Fibroblast of the aortic adventitia (primary cell): ENCODE data around the gene CLC. TPM values are rescaled to one million over a fixed set of nuclear protein-coding genes. Genes with fewer than 3 reads are reported as not detected.

ENCODE experiments used
- DNase-seq: peaks from one replicate; pipeline ENCODE4 v3.0.0-alpha.2; 2010; ENCODE audit warnings: low read depth
- H3K4me3 ChIP-seq: 2 replicates; pipeline ENCODE4 v1.5.1; 2011; ENCODE audit warnings: low read depth, mild to moderate bottlenecking, control low read depth, low read length, moderate library complexity
- small RNA-seq: library from RNA; depleted of rRNA; stranded (forward); fragments of <200 nt; gene quantifications from one replicate; pipeline ENCODE3, GENCODE V24; 2012
- total RNA-seq: library from RNA; depleted of rRNA; stranded (reverse); fragments of >200 nt; gene quantifications from 2 replicates; pipeline ENCODE4 v1.2.3, GENCODE V29; 2012; ENCODE audit warnings: low replicate concordance
- TF ChIP-seq, protein P1 (sequence below): IDR thresholded peaks from 2 replicates; pipeline ENCODE4 v1.5.1; 2011; ENCODE audit warnings: mild to moderate bottlenecking, low read length, control low read depth, inconsistent platforms; ENCODE audit not compliant: insufficient read depth

Gene CLC
- total RNA-seq, 1 donor, result not detected

DNA sequence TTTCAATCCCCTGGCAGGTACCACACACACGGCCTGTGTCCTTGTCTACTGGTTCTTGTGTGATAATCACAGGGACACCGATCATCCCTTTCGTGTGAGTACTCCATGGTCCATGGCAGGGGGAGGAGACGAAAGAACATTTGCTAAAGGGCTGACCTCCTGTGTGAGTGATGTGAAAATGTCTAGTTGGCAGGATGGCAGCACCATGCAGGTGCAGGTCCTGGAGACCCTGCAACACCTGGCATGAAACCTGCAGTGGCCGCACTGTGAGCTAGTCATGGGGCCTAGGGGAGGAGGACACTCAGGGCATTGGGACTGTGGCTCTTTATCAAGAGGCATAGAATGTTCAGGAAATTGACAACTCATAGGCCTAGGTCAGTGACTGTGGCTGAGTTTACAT is 56.4 kb downstream of the CLC start:
- TF ChIP-seq, protein P1, sequence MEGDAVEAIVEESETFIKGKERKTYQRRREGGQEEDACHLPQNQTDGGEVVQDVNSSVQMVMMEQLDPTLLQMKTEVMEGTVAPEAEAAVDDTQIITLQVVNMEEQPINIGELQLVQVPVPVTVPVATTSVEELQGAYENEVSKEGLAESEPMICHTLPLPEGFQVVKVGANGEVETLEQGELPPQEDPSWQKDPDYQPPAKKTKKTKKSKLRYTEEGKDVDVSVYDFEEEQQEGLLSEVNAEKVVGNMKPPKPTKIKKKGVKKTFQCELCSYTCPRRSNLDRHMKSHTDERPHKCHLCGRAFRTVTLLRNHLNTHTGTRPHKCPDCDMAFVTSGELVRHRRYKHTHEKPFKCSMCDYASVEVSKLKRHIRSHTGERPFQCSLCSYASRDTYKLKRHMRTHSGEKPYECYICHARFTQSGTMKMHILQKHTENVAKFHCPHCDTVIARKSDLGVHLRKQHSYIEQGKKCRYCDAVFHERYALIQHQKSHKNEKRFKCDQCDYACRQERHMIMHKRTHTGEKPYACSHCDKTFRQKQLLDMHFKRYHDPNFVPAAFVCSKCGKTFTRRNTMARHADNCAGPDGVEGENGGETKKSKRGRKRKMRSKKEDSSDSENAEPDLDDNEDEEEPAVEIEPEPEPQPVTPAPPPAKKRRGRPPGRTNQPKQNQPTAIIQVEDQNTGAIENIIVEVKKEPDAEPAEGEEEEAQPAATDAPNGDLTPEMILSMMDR, result no peak
- H3K4me3 ChIP-seq, result no peak overlapping the region
- DNase-seq, result no peak

Small RNA genes within 50 kb of the gene (small RNA-seq; reads per million reads assigned to genes)
- gene RPS29P27, result not detected

Other genes starting within 250 kb of the CLC start
- 0.09 TPM in 1 of 2 replicates, not detected in the other for gene DLL3, start 239.1 kb downstream of the CLC start, total RNA-seq
- gene SELENOV, start 222.9 kb downstream of the CLC start, total RNA-seq, result not detected in 2 replicates
- gene EID2B, start 205.2 kb downstream of the CLC start, total RNA-seq, result 1.5 and 3.3 TPM in 2 replicates
- 3.9 and 5.7 TPM in 2 replicates for gene EID2, start 197.9 kb downstream of the CLC start, total RNA-seq
- not detected in 2 replicates for gene LGALS13, start 135.5 kb downstream of the CLC start, total RNA-seq
- gene LGALS16, start 82.1 kb downstream of the CLC start, total RNA-seq, result not detected in 2 replicates
- not detected in 2 replicates for gene LGALS14, start 33.5 kb downstream of the CLC start, total RNA-seq
- gene LEUTX, start 40.8 kb upstream of the CLC start, total RNA-seq, result not detected in 2 replicates
- 15.5 and 21.8 TPM in 2 replicates for gene DYRK1B, start 96.1 kb upstream of the CLC start, total RNA-seq
- gene FBL, start 108.3 kb upstream of the CLC start, total RNA-seq, result 105 and 162 TPM in 2 replicates
- under 0.01 and 0.33 TPM in 2 replicates for gene FCGBP, start 196.6 kb upstream of the CLC start, total RNA-seq
- gene PSMC4, start 233.1 kb upstream of the CLC start, total RNA-seq, result 24.2 and 85.2 TPM in 2 replicates